A673 (cell line): Measurements from ENCODE around the gene SUSD4. TPM values are rescaled to one million over a fixed set of nuclear protein-coding genes. Genes with fewer than 3 reads are reported as not detected.

Source experiments
- BruUV-seq: library from RNA; stranded (reverse); fragments of 400-500 nt; replicated peaks from 2 replicates; lab custom pipeline; 2021; lab: Mats Ljungman, UMichigan
- CTCF ChIA-PET: fragments of 300-600 bp; sonication (Branson Sonifier 250); formaldehyde crosslinking; loops from one replicate; lab custom pipeline; 2022; ENCODE audit warnings: antibody characterized with exemption; lab: Charles Lee
- POLR2A ChIA-PET: fragments of 300-600 bp; sonication (Branson Sonifier 250); formaldehyde crosslinking; loops from one replicate; lab custom pipeline; 2022; ENCODE audit warnings: antibody characterized with exemption; ENCODE audit not compliant: low non-redundant PET; lab: Charles Lee
- DNase-seq: peaks from one replicate; pipeline ENCODE4 v3.0.0-alpha.2; 2015; ENCODE audit warnings: low spot score
- H3K27ac ChIP-seq: fragments of 200-600 bp; sonication (generic); 2 replicates; pipeline ENCODE4 v1.5.1; 2016; ENCODE audit warnings: mixed run types, low read depth, mild to moderate bottlenecking, mixed read lengths, antibody characterized with exemption, low read length; ENCODE audit not compliant: poor library complexity, severe bottlenecking
- H3K27me3 ChIP-seq: fragments of 200-600 bp; sonication (generic); replicated peaks from 2 replicates; pipeline ENCODE4 v1.6.1; 2017; ENCODE audit warnings: mixed run types, low read depth, mild to moderate bottlenecking, mixed read lengths, antibody characterized with exemption, low read length; ENCODE audit not compliant: insufficient read depth, poor library complexity
- H3K36me3 ChIP-seq: fragments of 200-600 bp; sonication (generic); 2 replicates; pipeline ENCODE4 v1.6.1; 2016; ENCODE audit warnings: mixed run types, mild to moderate bottlenecking, mixed read lengths, antibody characterized with exemption, low read length; ENCODE audit not compliant: insufficient read depth, poor library complexity, severe bottlenecking
- H3K4me1 ChIP-seq: fragments of 200-600 bp; sonication (generic); 2 replicates; pipeline ENCODE4 v1.6.1; 2017; ENCODE audit warnings: mixed run types, mild to moderate bottlenecking, mixed read lengths, antibody characterized with exemption, low read length; ENCODE audit not compliant: insufficient read depth, poor library complexity, severe bottlenecking
- H3K4me3 ChIP-seq: fragments of 200-600 bp; sonication (generic); 2 replicates; pipeline ENCODE4 v1.5.1; 2016; ENCODE audit warnings: low read depth, mixed run types, mild to moderate bottlenecking, mixed read lengths, low read length; ENCODE audit not compliant: poor library complexity, severe bottlenecking
- H3K9me3 ChIP-seq: fragments of 200-600 bp; sonication (generic); 2 replicates; pipeline ENCODE4 v1.6.1; 2016; ENCODE audit warnings: mixed run types, low read depth, mild to moderate bottlenecking, mixed read lengths, antibody characterized with exemption, low read length; ENCODE audit not compliant: poor library complexity, severe bottlenecking
- CTCF ChIP-seq: fragments of 300-800, 200-600 bp; sonication (generic); conservative IDR thresholded peaks from 2 replicates; pipeline ENCODE4 v1.5.1; 2017; ENCODE audit warnings: low read depth, mild to moderate bottlenecking, antibody characterized with exemption, low read length, moderate library complexity, mixed read lengths
- EZH2 ChIP-seq: fragments of 200-600 bp; sonication (generic); IDR thresholded peaks from 2 replicates; pipeline ENCODE4 v1.6.1; 2017; ENCODE audit warnings: borderline replicate concordance, low read depth, mild to moderate bottlenecking, mixed read lengths, antibody characterized with exemption, low read length; ENCODE audit not compliant: poor library complexity, severe bottlenecking
- intact Hi-C: fragments of 100-400 bp; cut with micrococcal nuclease; formaldehyde crosslinking; loops from one replicate; pipeline ENCODE4 v1.10.0; 2022; ENCODE audit not compliant: unreplicated experiment
- total RNA-seq: library from RNA; stranded (reverse); gene quantifications from 2 replicates; pipeline ENCODE4 v1.2.3, GENCODE V29; 2021

SUSD4 gene
- total RNA-seq, 1 experiment from 2014 or later, result not detected

GRCh38 chr1:223411309-223411708 lies 47.3 kb upstream of the SUSD4 start:
- POLR2A ChIA-PET, result no interaction called here
- H3K27me3 ChIP-seq, result peaks cover 25% of the 10 kb centered on the region
- CTCF ChIA-PET, result no interaction called here
- no peak for DNase-seq
- no peak overlapping the region for H3K4me3 ChIP-seq
- H3K36me3 ChIP-seq, result no peaks in the 10 kb centered on the region
- no TSS peak for BruUV-seq
- H3K4me1 ChIP-seq, result no peaks in the 10 kb centered on the region
- no peak overlapping the region for H3K27ac ChIP-seq
- H3K9me3 ChIP-seq, result no peaks in the 10 kb centered on the region
- intact Hi-C loops, result no loop called here
- TF ChIP-seq EZH2 (no peak), CTCF (no peak)

- intact Hi-C loops, result no loop called here
Observed at GRCh38 chr1:223410036-223410435, 46.1 kb upstream of the SUSD4 start.

GRCh38 chr1:223405507-223405906 lies 41.5 kb upstream of the SUSD4 start:
- BruUV-seq, result no TSS peak
- Histone ChIP-seq H3K4me3 (no peak overlapping the region), H3K27me3 (peaks cover 15% of the 10 kb centered on the region), H3K4me1 (no peaks in the 10 kb centered on the region), H3K27ac (no peak overlapping the region), H3K9me3 (no peaks in the 10 kb centered on the region), H3K36me3 (no peaks in the 10 kb centered on the region)
- ChIA-PET POLR2A (no interaction called here), CTCF (no interaction called here)
- intact Hi-C loops, result no loop called here
- TF ChIP-seq CTCF (no peak), EZH2 (no peak)
- DNase-seq, result no peak

More at GRCh38 chr1:223410036-223410435, 46.1 kb upstream of the SUSD4 start:
- Histone ChIP-seq H3K4me1 (no peaks in the 10 kb centered on the region), H3K36me3 (no peaks in the 10 kb centered on the region), H3K27me3 (peaks cover 21% of the 10 kb centered on the region), H3K9me3 (no peaks in the 10 kb centered on the region), H3K4me3 (no peak overlapping the region), H3K27ac (no peak overlapping the region)
- DNase-seq, result no peak
- ChIA-PET CTCF (no interaction called here), POLR2A (no interaction called here)
- no peak for TF ChIP-seq CTCF
- no peak for TF ChIP-seq EZH2
- no TSS peak for BruUV-seq
